HepG2 (cell line): Measurements from ENCODE around the gene PRM2. TPM values are rescaled to one million over a fixed set of nuclear protein-coding genes. Genes with fewer than 3 reads are reported as not detected.
A peak's percentile ranks its signal among the peaks of the same experiment; 100 is the strongest.

Experiments
- ADNP ChIP-seq: sonication (generic); formaldehyde crosslinking; IDR thresholded peaks from 2 replicates; pipeline ENCODE4 v1.4.0; 2020; ENCODE audit warnings: missing genetic modification reagents
- ARID2 ChIP-seq: sonication (generic); formaldehyde crosslinking; IDR thresholded peaks from 2 replicates; pipeline ENCODE4 v1.8.1; 2022; ENCODE audit warnings: mild to moderate bottlenecking, missing genetic modification reagents, borderline replicate concordance
- CBX1 ChIP-seq: IDR thresholded peaks from one replicate; pipeline ENCODE4 v1.6.1; 2016; ENCODE audit warnings: antibody characterized with exemption, low read depth
- ZNF263 ChIP-seq: sonication (generic); formaldehyde crosslinking; IDR thresholded peaks from 2 replicates; pipeline ENCODE4 v1.4.0; 2020; ENCODE audit warnings: missing genetic modification reagents
- ZNF34 ChIP-seq: sonication (generic); formaldehyde crosslinking; IDR thresholded peaks from 2 replicates; pipeline ENCODE4 v1.4.0; 2020; ENCODE audit warnings: mild to moderate bottlenecking, missing genetic modification reagents, borderline replicate concordance
- polyA plus RNA-seq, 8 experiments: library from polyadenylated mRNA; depleted of rRNA in 3 of 8; stranded (reverse) in 7 of 8; unstranded in 1 of 8; fragments of >200 nt; fragmentation: Illumina TruSeq in 4 of 8; extraction: Trizol in 4 of 8; gene quantifications; 2 replicates each; pipeline versions ENCODE4 v1.2.1 to v1.2.3, GENCODE V29; 2011 to 2016; ENCODE audit warnings: low read depth in 4 of 8, missing spikeins in 1 of 8, mixed read lengths in 1 of 8; ENCODE audit not compliant: insufficient read depth in 1 of 8
- total RNA-seq, 5 experiments: library from RNA; depleted of rRNA; stranded (reverse); fragments of >200 nt; fragmentation: Illumina TruSeq; extraction: Trizol; gene quantifications; 2 replicates each; pipeline ENCODE4 v1.2.3, GENCODE V29; 2016; ENCODE audit warnings: low read depth in 1 of 5
- TF ChIP-seq, protein P1 (sequence below), 2 experiments: sonication (generic) in 1 of 2; formaldehyde crosslinking in 1 of 2; IDR thresholded peaks; 2 replicates each; pipeline versions ENCODE4 v1.4.0 to v1.6.1; 2016 to 2020; ENCODE audit warnings: borderline replicate concordance in 1 of 2, low read depth in 1 of 2, mild to moderate bottlenecking in 1 of 2, missing genetic modification reagents in 1 of 2
- TF ChIP-seq, protein P2 (sequence below): IDR thresholded peaks from 2 replicates; pipeline ENCODE4 v1.6.1; 2018; ENCODE audit warnings: missing genetic modification reagents, mild to moderate bottlenecking, missing compliant biosample characterization
- TF ChIP-seq, protein P3 (sequence below): sonication (generic); formaldehyde crosslinking; IDR thresholded peaks from 2 replicates; pipeline ENCODE4 v1.5.1; 2020; ENCODE audit warnings: missing genetic modification reagents, mild to moderate bottlenecking, borderline replicate concordance
- TF ChIP-seq, protein P4 (sequence below): sonication (generic); formaldehyde crosslinking; IDR thresholded peaks from 2 replicates; pipeline ENCODE4 v1.4.0; 2020; ENCODE audit warnings: missing genetic modification reagents
- TF ChIP-seq, protein P5 (sequence below): sonication (generic); formaldehyde crosslinking; IDR thresholded peaks from 2 replicates; pipeline ENCODE4 v1.8.1; 2023; ENCODE audit warnings: mild to moderate bottlenecking, moderate library complexity, missing genetic modification reagents
- TF ChIP-seq, protein P6 (sequence below): sonication (generic); formaldehyde crosslinking; IDR thresholded peaks from 2 replicates; pipeline ENCODE4 v1.5.0; 2020; ENCODE audit warnings: missing genetic modification reagents

The PRM2 gene
- total and polyA plus RNA-seq, 2 of the 13 experiments (the other 11 are each of a cell fraction or from before 2014, with no cell fraction given) = 0.54 TPM; not detected in 1

DNA sequence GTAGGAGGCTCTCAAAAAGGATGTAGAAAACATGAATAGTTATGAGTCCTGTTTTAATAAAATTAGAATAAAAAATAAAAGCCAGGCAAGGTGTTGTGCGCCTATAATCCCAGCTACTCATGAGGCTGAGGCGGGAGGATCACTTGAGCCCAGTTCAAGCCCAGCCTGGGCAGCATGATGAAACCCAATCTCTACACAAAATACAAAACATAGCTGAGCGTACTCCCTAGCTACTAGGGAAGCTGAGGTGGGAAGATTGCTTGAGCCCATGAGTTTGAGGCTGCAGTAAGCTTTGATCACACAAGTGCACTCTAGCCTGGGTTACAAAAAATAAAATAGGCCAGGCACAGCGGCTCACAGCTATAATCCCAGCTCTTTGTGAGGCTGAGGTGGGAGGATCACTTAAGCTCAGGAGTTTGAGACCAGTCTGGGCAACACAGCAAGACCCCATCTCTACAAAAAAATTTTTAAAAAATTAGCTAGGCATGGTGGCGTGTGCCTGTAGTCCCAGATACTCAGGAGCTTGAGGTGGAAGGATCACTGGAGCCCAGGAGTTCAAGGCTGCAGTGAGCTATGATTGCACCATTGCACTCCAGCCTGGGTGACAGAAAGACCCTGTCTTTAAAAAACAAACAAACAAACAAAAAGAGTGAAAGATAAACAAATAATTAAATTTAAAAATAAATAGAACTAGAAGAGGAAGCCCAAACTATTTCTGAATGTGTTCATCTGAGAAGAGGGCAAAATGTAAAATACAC lies 22.0 kb upstream of the PRM2 start (continued):
- TF ChIP-seq, protein P1, sequence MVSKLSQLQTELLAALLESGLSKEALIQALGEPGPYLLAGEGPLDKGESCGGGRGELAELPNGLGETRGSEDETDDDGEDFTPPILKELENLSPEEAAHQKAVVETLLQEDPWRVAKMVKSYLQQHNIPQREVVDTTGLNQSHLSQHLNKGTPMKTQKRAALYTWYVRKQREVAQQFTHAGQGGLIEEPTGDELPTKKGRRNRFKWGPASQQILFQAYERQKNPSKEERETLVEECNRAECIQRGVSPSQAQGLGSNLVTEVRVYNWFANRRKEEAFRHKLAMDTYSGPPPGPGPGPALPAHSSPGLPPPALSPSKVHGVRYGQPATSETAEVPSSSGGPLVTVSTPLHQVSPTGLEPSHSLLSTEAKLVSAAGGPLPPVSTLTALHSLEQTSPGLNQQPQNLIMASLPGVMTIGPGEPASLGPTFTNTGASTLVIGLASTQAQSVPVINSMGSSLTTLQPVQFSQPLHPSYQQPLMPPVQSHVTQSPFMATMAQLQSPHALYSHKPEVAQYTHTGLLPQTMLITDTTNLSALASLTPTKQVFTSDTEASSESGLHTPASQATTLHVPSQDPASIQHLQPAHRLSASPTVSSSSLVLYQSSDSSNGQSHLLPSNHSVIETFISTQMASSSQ (IDR thresholded peaks at IDR 0.05; ENCODE audit: low read depth) = no peak
- TF ChIP-seq, protein P1 (CRISPR knock-in tag; IDR thresholded peaks at IDR 0.05; ENCODE audit: borderline replicate concordance) = no peak
- TF ChIP-seq, protein P2, sequence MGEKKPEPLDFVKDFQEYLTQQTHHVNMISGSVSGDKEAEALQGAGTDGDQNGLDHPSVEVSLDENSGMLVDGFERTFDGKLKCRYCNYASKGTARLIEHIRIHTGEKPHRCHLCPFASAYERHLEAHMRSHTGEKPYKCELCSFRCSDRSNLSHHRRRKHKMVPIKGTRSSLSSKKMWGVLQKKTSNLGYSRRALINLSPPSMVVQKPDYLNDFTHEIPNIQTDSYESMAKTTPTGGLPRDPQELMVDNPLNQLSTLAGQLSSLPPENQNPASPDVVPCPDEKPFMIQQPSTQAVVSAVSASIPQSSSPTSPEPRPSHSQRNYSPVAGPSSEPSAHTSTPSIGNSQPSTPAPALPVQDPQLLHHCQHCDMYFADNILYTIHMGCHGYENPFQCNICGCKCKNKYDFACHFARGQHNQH (CRISPR knock-in tag) = 0 out of 2 replicates have a peak, but pooled peaks have one; percentile 6
- TF ChIP-seq, protein P3, sequence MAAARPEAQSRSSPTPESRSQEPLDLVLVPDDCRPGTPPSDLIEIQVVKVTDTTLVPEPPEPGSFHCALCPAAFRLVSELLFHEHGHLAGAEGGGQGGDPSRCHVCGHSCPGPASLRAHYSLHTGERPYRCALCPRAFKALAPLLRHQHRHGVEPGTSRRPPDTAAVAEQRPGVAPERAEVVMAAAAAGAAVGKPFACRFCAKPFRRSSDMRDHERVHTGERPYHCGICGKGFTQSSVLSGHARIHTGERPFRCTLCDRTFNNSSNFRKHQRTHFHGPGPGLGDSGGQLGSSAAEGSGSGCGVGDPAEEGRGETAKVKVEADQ (CRISPR knock-in tag) = peak; percentile 35; the same call in 1 of the 2 replicates
- TF ChIP-seq ZNF34 (CRISPR knock-in tag) (no peak), ARID2 (0 out of 2 replicates have a peak, but pooled peaks have one; percentile 90), ZNF263 (CRISPR knock-in tag) (no peak), ADNP (CRISPR knock-in tag) (peak; percentile 41; the same call in 1 of the 2 replicates), CBX1 (no peak)
- TF ChIP-seq, protein P4, sequence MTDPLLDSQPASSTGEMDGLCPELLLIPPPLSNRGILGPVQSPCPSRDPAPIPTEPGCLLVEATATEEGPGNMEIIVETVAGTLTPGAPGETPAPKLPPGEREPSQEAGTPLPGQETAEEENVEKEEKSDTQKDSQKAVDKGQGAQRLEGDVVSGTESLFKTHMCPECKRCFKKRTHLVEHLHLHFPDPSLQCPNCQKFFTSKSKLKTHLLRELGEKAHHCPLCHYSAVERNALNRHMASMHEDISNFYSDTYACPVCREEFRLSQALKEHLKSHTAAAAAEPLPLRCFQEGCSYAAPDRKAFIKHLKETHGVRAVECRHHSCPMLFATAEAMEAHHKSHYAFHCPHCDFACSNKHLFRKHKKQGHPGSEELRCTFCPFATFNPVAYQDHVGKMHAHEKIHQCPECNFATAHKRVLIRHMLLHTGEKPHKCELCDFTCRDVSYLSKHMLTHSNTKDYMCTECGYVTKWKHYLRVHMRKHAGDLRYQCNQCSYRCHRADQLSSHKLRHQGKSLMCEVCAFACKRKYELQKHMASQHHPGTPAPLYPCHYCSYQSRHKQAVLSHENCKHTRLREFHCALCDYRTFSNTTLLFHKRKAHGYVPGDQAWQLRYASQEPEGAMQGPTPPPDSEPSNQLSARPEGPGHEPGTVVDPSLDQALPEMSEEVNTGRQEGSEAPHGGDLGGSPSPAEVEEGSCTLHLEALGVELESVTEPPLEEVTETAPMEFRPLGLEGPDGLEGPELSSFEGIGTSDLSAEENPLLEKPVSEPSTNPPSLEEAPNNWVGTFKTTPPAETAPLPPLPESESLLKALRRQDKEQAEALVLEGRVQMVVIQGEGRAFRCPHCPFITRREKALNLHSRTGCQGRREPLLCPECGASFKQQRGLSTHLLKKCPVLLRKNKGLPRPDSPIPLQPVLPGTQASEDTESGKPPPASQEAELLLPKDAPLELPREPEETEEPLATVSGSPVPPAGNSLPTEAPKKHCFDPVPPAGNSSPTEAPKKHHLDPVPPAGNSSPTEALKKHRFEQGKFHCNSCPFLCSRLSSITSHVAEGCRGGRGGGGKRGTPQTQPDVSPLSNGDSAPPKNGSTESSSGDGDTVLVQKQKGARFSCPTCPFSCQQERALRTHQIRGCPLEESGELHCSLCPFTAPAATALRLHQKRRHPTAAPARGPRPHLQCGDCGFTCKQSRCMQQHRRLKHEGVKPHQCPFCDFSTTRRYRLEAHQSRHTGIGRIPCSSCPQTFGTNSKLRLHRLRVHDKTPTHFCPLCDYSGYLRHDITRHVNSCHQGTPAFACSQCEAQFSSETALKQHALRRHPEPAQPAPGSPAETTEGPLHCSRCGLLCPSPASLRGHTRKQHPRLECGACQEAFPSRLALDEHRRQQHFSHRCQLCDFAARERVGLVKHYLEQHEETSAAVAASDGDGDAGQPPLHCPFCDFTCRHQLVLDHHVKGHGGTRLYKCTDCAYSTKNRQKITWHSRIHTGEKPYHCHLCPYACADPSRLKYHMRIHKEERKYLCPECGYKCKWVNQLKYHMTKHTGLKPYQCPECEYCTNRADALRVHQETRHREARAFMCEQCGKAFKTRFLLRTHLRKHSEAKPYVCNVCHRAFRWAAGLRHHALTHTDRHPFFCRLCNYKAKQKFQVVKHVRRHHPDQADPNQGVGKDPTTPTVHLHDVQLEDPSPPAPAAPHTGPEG = 0 out of 2 replicates have a peak, but pooled peaks have one; percentile 2
- TF ChIP-seq, protein P5, sequence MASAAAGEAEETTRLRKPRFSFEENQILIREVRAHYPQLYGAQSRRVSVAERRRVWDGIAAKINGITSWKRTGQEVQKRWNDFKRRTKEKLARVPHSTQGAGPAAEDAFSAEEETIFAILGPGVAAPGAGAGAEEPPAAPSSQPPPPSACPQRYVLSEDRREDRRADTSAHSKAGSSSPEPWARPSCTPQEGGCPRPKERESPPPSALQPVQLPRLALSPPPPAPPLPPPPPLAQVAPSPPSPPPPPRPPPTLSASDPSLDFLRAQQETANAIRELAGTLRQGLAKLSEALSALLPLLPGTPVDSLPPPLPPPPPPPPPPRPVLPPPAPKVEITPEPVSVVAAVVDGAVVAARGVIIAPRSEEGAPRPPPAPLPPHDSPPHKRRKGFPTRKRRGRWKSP (CRISPR knock-in tag) = no peak
- TF ChIP-seq, protein P6, sequence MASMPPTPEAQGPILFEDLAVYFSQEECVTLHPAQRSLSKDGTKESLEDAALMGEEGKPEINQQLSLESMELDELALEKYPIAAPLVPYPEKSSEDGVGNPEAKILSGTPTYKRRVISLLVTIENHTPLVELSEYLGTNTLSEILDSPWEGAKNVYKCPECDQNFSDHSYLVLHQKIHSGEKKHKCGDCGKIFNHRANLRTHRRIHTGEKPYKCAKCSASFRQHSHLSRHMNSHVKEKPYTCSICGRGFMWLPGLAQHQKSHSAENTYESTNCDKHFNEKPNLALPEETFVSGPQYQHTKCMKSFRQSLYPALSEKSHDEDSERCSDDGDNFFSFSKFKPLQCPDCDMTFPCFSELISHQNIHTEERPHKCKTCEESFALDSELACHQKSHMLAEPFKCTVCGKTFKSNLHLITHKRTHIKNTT (CRISPR knock-in tag) = no peak
